Measurements from ENCODE around the gene NTHL1.

NTHL1 gene

DNA sequence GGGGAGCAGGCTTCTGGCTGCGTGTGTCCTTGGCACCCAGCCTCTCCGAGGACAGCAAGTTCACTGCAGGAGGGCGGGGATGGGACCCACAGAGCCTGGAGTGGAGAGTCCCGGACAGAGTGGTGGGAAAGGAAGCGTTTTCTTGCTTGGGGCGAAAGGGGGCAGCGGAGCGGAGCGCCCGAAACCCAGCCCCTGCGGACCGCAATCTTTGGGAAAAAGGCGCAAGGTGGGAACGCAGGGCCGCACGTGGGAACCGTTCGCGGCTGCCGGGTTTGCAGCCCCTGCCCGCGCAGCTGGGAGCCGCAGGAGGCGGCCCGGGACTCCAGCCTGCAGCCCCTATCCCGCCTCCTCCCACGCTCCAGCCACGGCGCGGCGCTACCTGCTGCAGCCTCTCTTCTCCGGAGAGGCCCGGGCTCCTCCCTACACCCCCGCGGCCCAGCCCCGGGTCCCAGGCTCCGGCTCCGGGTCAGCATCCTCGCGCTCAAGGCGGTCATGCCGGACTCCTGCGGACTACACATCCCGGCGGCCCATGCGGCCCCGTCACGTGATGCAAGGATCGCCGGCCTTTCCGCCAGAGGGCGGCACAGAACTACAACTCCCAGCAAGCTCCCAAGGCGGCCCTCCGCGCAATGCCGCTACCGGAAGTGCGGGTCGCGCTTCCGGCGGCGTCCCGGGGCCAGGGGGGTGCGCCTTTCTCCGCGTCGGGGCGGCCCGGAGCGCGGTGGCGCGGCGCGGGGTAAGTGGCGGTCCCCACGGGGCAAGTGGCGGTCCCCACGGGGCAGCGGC is at the start of gene NTHL1, which contains the start of gene TSC2:
Gene NTHL1 (minus strand): TSS at position 505 of the 786 bp plus-strand sequence. CDS start 11 bp downstream, at position 494.
Gene TSC2 (plus strand): TSS at position 656 of the 786 bp plus-strand sequence. CDS start 631 bp downstream, outside the sequence.
- TF ChIP-seq, protein P1, sequence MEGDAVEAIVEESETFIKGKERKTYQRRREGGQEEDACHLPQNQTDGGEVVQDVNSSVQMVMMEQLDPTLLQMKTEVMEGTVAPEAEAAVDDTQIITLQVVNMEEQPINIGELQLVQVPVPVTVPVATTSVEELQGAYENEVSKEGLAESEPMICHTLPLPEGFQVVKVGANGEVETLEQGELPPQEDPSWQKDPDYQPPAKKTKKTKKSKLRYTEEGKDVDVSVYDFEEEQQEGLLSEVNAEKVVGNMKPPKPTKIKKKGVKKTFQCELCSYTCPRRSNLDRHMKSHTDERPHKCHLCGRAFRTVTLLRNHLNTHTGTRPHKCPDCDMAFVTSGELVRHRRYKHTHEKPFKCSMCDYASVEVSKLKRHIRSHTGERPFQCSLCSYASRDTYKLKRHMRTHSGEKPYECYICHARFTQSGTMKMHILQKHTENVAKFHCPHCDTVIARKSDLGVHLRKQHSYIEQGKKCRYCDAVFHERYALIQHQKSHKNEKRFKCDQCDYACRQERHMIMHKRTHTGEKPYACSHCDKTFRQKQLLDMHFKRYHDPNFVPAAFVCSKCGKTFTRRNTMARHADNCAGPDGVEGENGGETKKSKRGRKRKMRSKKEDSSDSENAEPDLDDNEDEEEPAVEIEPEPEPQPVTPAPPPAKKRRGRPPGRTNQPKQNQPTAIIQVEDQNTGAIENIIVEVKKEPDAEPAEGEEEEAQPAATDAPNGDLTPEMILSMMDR (IDR thresholded peaks at IDR 0.05; ENCODE audit: low read depth, low read length): peak; percentile 32
- peak; percentile 96 to 97 for DNase-seq (ENCODE audit: low read depth in 2 of 2)
- H3K4me3 ChIP-seq (replicated peaks in 1 of 2; ENCODE audit: low read depth in 2 of 2, low read length in 2 of 2): peak within 1 kb of the TSS; percentile 80 to 82

DNA sequence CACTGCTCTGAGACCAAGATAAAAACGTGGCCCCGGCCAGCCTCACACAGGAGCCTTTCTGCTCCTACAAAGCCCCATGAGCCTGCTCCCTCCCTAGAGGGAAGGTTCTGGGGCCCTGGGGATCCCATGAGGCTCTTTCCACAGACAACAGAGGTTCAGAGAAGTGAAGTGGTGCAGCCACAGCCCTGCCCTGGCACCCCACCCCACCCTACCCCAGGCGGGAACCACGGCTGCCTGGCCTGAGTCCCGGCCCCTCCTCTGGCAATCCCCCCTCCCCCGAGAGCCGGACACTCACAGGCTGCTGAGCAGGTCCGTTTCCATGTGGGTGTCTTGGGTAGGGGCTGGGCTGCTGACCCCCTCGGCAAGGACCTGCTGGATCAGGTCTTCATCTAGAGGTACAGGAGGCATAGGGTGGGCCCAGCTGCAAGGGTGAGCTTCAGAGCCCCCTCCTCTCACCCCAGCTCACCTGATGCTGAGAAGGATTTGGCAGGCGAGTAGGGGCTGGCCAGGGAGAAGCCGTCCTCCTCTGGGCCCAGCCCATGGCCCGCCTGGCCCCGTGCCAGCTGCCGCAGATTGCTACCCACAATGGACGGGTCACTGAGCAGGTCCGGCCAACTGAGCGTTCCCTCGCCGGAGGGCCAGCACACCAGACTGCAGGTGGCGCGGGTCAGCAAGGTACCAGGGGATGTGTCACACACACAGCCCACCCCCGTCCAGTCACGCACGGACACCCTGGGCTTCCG is 49.4 kb upstream of the NTHL1 start:
- no peak for DNase-seq (ENCODE audit: low read depth in 2 of 2)
- no peak overlapping the region for H3K4me3 ChIP-seq (replicated peaks in 1 of 2; ENCODE audit: low read depth in 2 of 2, low read length in 2 of 2)

DNA sequence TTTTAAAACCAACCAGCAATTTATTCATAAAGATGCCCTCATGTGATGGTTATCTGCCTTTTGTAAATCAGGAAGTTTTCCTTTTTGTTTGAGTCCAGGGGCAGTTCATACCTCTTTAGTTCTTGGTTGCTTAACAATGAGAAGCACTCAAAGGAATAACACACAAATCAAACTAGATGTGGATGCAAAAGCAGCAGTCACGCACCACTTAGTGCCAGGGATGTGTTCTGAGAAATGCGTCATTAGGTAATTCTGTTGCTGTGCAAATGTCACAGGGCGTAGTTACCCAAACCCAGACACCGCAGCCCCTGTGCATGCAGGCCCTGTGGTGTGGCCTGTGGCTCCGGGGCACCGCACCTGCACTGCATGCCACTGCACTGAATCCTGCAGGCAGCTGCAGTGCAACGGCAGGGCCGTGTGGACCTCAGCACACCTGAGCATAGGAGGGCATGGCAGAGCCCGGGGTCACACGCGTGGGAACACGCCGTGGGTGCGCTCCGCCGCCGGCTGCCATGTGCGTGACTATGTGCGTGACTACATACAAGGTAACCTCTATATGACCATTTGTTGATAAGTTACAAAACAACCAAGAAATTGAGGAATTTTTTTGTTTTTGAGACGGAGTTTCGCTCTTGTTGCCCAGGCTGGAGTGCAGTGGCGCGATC is 48.4 kb upstream of the NTHL1 start:
- no peak overlapping the region for H3K4me3 ChIP-seq (replicated peaks in 1 of 2; ENCODE audit: low read depth in 2 of 2, low read length in 2 of 2)
- DNase-seq (ENCODE audit: low read depth in 2 of 2): no peak
- TF ChIP-seq, protein P1 (IDR thresholded peaks at IDR 0.05; ENCODE audit: low read depth, low read length): no peak

More for the DNA sequence above, 49.4 kb upstream of the NTHL1 start:
- TF ChIP-seq, protein P1 (IDR thresholded peaks at IDR 0.05; ENCODE audit: low read depth, low read length): no peak

DNA sequence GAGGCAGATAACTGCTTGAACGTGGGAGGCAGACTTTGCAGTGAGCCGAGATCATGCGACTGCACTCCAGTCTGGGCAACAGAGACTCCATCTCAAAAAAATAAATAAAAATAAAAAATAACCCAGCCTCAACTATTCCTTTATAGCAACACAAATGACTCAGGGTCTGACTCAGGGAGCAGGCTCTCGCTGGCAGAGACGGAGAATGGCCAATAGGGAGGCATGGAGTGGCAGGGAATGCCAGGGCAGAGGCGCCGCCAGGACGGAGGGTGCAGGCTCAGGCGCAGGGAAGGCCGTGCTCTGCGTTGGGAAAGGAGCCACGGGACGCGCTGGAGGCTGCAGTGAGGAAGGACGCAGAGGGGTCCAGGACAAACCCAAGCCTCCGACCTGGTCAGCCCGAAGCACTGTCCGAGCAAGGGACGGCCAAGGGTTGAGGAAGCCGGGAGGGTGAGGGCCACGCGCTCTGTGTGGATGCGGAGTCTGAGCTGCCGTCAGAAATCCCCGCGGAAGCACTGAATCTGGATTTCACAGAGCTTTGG is 47.8 kb upstream of the NTHL1 start:
- DNase-seq (ENCODE audit: low read depth in 2 of 2): peak in 1 of 2 donors; percentile 50
- no peak overlapping the region for H3K4me3 ChIP-seq (replicated peaks in 1 of 2; ENCODE audit: low read depth in 2 of 2, low read length in 2 of 2)
- TF ChIP-seq, protein P1 (IDR thresholded peaks at IDR 0.05; ENCODE audit: low read depth, low read length): no peak

DNA sequence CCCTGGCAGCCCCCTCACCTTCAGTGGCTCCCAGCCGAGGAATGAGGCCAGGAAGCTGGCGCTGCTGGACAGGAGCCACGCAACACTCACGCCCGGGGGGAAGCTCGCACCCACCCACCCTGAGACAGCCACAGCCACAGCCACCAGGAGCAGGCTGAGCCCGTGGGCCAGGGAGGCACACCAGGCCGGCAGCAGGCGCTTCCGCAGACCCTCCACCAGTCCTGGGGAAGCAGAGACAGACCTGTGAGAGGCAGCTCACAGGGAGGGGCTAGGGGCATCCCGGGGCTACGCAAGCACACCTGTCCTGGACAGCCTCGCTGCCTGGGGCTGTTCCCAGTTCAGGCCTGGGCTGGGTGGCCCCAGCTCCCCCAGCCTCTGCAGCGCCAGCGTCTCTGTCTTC is 46.2 kb upstream of the NTHL1 start:
- TF ChIP-seq, protein P1 (IDR thresholded peaks at IDR 0.05; ENCODE audit: low read depth, low read length): no peak
- H3K4me3 ChIP-seq (replicated peaks in 1 of 2; ENCODE audit: low read depth in 2 of 2, low read length in 2 of 2): no peak overlapping the region
- DNase-seq (ENCODE audit: low read depth in 2 of 2): no peak

DNA sequence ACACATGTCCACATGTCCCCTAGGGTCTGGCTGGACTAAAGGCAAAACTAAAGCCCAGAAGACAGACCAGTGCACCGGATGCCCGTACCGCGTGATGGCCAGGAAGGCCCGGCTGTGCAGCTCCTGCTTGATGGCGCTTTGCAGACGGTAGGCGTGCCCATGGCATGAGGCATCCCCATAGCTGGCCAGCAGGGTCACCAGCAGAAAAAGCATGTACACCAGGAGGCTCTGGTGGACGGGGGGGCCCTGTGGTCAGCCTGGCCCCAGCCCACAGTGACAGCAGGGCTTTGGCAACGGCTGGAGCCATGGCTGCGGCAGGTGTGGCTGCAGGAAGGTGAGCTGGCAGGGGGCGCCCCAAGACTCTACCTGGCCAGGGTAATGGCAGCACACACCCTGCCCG is 45.2 kb upstream of the NTHL1 start:
- no peak overlapping the region for H3K4me3 ChIP-seq (replicated peaks in 1 of 2; ENCODE audit: low read depth in 2 of 2, low read length in 2 of 2)
- no peak for DNase-seq (ENCODE audit: low read depth in 2 of 2)
- TF ChIP-seq, protein P1 (IDR thresholded peaks at IDR 0.05; ENCODE audit: low read depth, low read length): no peak

Measured in cardiac fibroblast (primary cell).